GM18870 (cell line): ENCODE results near the gene MYH10.

Experiments used
- ATAC-seq: cut with Tn5 transposase; IDR thresholded peaks from one replicate; pipeline ENCODE4 v1.9.1; 2021; ENCODE audit warnings: moderate library complexity; ENCODE audit not compliant: unreplicated experiment

The MYH10 gene

GRCh38 chr17:8477171-8477570 is 153.4 kb downstream of the MYH10 start:
- ATAC-seq, result no peak

GRCh38 chr17:8476741-8477140 is 153.8 kb downstream of the MYH10 start:
- ATAC-seq, result no peak

- no peak for ATAC-seq
Observed at GRCh38 chr17:8475781-8476180, 154.7 kb downstream of the MYH10 start.

- no peak for ATAC-seq
Observed at GRCh38 chr17:8475227-8475626, 155.3 kb downstream of the MYH10 start.

- no peak for ATAC-seq
Observed at GRCh38 chr17:8474826-8475225, 155.7 kb downstream of the MYH10 start.

GRCh38 chr17:8473451-8474192 is 156.9 kb downstream of the MYH10 start:
- ATAC-seq, result no peak

- ATAC-seq, result no peak
Observed at GRCh38 chr17:8472663-8473062, 157.9 kb downstream of the MYH10 start.

- no peak for ATAC-seq
Observed at GRCh38 chr17:8470447-8471047, 160.0 kb downstream of the MYH10 start.

- no peak for ATAC-seq
Observed at GRCh38 chr17:8469964-8470363, 160.6 kb downstream of the MYH10 start.

- ATAC-seq, result no peak
Observed at GRCh38 chr17:8468980-8469379, 161.5 kb downstream of the MYH10 start.

GRCh38 chr17:8468127-8468526 is 162.4 kb downstream of the MYH10 start:
- ATAC-seq, result no peak

- no peak for ATAC-seq
Observed at GRCh38 chr17:8467527-8467926, 163.0 kb downstream of the MYH10 start.

- no peak for ATAC-seq
Observed at GRCh38 chr17:8466873-8467272, 163.7 kb downstream of the MYH10 start.

GRCh38 chr17:8466456-8466855 is 164.1 kb downstream of the MYH10 start:
- no peak for ATAC-seq

GRCh38 chr17:8465759-8466158 is 164.8 kb downstream of the MYH10 start:
- no peak for ATAC-seq

GRCh38 chr17:8465356-8465755 is 165.2 kb downstream of the MYH10 start:
- ATAC-seq, result no peak

- no peak for ATAC-seq
Observed at GRCh38 chr17:8464941-8465340, 165.6 kb downstream of the MYH10 start.

- ATAC-seq, result no peak
Observed at GRCh38 chr17:8463099-8463498, 167.4 kb downstream of the MYH10 start.

- ATAC-seq, result no peak
Observed at GRCh38 chr17:8462564-8462963, 168.0 kb downstream of the MYH10 start.

GRCh38 chr17:8459831-8460230 is 170.7 kb downstream of the MYH10 start:
- no peak for ATAC-seq

GRCh38 chr17:8459107-8459506 is 171.4 kb downstream of the MYH10 start:
- no peak for ATAC-seq

GRCh38 chr17:8458128-8458527 is 172.4 kb downstream of the MYH10 start:
- no peak for ATAC-seq
